K562 (cell line): Measurements from ENCODE around the gene GZF1. TPM values are rescaled to one million over a fixed set of nuclear protein-coding genes. Genes with fewer than 3 reads are reported as not detected.

Experiments
- ATAC-seq: fragments of 200-7000 bp; cut with Tn5 transposase; 3 replicates; pipeline ENCODE4 v1.9.1; 2020; ENCODE audit warnings: moderate library complexity
- BruUV-seq: library from RNA; stranded (reverse); fragments of 400-500 nt; replicated peaks from 2 replicates; lab custom pipeline; 2021; lab: Mats Ljungman, UMichigan
- CTCF ChIA-PET: fragments of 300-600 bp; formaldehyde crosslinking; extraction: SDS; loops from one replicate; lab custom pipeline; 2021; ENCODE audit warnings: low intra/inter-chr PET ratio; lab: Yijun Ruan, JAX
- POLR2A ChIA-PET: fragments of 300-600, 350-650 bp; sonication (Branson Sonifier 250); formaldehyde crosslinking; extraction: SDS; loops from one replicate; lab custom pipeline; 2021; ENCODE audit warnings: antibody characterized with exemption, inconsistent platforms; lab: Yijun Ruan, JAX
- DNase-seq, 4 experiments: peaks; one replicate each; pipeline versions ENCODE4 v3.0.0 to v3.0.0-alpha.2; 2011 to 2018; ENCODE audit warnings: low spot score in 3 of 4, mixed read lengths in 3 of 4; ENCODE audit errors: extremely low read depth in 1 of 4
- FAIRE-seq: peaks from 2 replicates; lab custom pipeline; 2011; peaks lifted over from hg19 to GRCh38; lab: Jason Lieb, UNC
- H2AFZ ChIP-seq: 2 replicates; pipeline ENCODE4 v1.6.0; 2011; ENCODE audit warnings: low read depth, low read length, control low read depth, inconsistent platforms
- H3K27ac ChIP-seq: fragments of 200-600 bp; 3 replicates; pipeline ENCODE4 v1.8.0; 2011; ENCODE audit warnings: low read depth, mild to moderate bottlenecking, control low read depth, inconsistent platforms, low read length, moderate library complexity, mixed read lengths; ENCODE audit errors: extremely low read depth
- H3K27me3 ChIP-seq, 2 experiments: fragments of 300-600 bp in 1 of 2; 2 replicates in 1 of 2; 3 replicates in 1 of 2; pipeline versions ENCODE4 v1.6.0 to v1.8.0; 2011; ENCODE audit warnings: inconsistent platforms in 2 of 2, low read length in 2 of 2, mild to moderate bottlenecking in 1 of 2, mixed read lengths in 1 of 2, moderate library complexity in 1 of 2; ENCODE audit not compliant: control insufficient read depth in 2 of 2, insufficient read depth in 2 of 2
- H3K36me3 ChIP-seq: fragments of 300-600 bp; 3 replicates; pipeline ENCODE4 v1.8.0; 2011; ENCODE audit warnings: mild to moderate bottlenecking, low read length, inconsistent platforms; ENCODE audit not compliant: control insufficient read depth, insufficient read depth
- H3K4me1 ChIP-seq, 2 experiments: fragments of 200-600 bp in 1 of 2; replicated peaks in 1 of 2; 2 replicates in 1 of 2; 3 replicates in 1 of 2; pipeline versions ENCODE4 v1.5.1 to v1.8.0; 2011; ENCODE audit warnings: inconsistent platforms in 2 of 2, low read length in 2 of 2, mild to moderate bottlenecking in 1 of 2, mixed read lengths in 1 of 2, moderate library complexity in 1 of 2; ENCODE audit not compliant: control insufficient read depth in 2 of 2, insufficient read depth in 2 of 2
- H3K4me2 ChIP-seq: 2 replicates; pipeline ENCODE4 v1.6.1; 2011; ENCODE audit warnings: low read length, control low read depth, inconsistent platforms, mixed read lengths; ENCODE audit not compliant: insufficient read depth
- H3K4me3 ChIP-seq: fragments of 200-600 bp; sonication (generic), shearing (Covaris generic); 2 replicates; pipeline ENCODE4 v1.5.1; 2016; ENCODE audit warnings: control low read depth, inconsistent platforms
- H3K79me2 ChIP-seq: fragments of 200-600 bp; 3 replicates; pipeline ENCODE4 v1.8.0; 2011; ENCODE audit warnings: low read length, inconsistent platforms; ENCODE audit not compliant: control insufficient read depth, insufficient read depth
- H3K9ac ChIP-seq, 2 experiments: 2 replicates each; pipeline versions ENCODE4 v1.6.0 to v1.6.1; 2011; ENCODE audit warnings: low read depth in 2 of 2, low read length in 2 of 2, control low read depth in 1 of 2, inconsistent platforms in 1 of 2, mild to moderate bottlenecking in 1 of 2, mixed read lengths in 1 of 2; ENCODE audit not compliant: insufficient read depth in 1 of 2
- H3K9me1 ChIP-seq: one replicate; pipeline ENCODE4 v1.6.0; 2011; ENCODE audit warnings: inconsistent platforms, mild to moderate bottlenecking, low read length, moderate library complexity; ENCODE audit not compliant: control insufficient read depth, insufficient read depth
- H3K9me3 ChIP-seq: replicated peaks from 2 replicates; pipeline ENCODE4 v1.5.1; 2011; ENCODE audit warnings: low read depth, low read length, inconsistent platforms; ENCODE audit not compliant: control insufficient read depth, insufficient read depth
- H4K20me1 ChIP-seq: replicated peaks from 2 replicates; pipeline ENCODE4 v1.6.1; 2011; ENCODE audit warnings: low read length, inconsistent platforms, mixed read lengths; ENCODE audit not compliant: control insufficient read depth, insufficient read depth
- AFF1 ChIP-seq, 2 experiments: fragments of 450-650 bp; IDR thresholded peaks; 2 replicates each; pipeline ENCODE4 v1.6.1; 2018; ENCODE audit warnings: mild to moderate bottlenecking in 2 of 2, low read depth in 1 of 2; ENCODE audit not compliant: partially characterized antibody in 2 of 2
- L3MBTL2 ChIP-seq: fragments of 450-650 bp; IDR thresholded peaks from 2 replicates; pipeline ENCODE4 v1.6.1; 2016; ENCODE audit warnings: mild to moderate bottlenecking, moderate library complexity
- MNT ChIP-seq, 2 experiments: fragments of 450-650 bp; conservative IDR thresholded peaks; 2 replicates each; pipeline ENCODE4 v1.6.1; 2017; ENCODE audit warnings: mild to moderate bottlenecking in 2 of 2, moderate library complexity in 2 of 2
- PHTF2 ChIP-seq: fragments of 250-450 bp; sonication (Bioruptor Pico); IDR thresholded peaks from 2 replicates; pipeline ENCODE4 v1.5.0; 2021; ENCODE audit warnings: mild to moderate bottlenecking
- ZNF592 ChIP-seq: fragments of 450-650 bp; IDR thresholded peaks from 2 replicates; pipeline ENCODE4 v1.6.1; 2017; ENCODE audit warnings: antibody characterized with exemption, mild to moderate bottlenecking
- WGBS: fragments of 100-300 bp; shearing (Covaris generic); methylation state at CpG from one replicate; pipeline ENCODE4 v1.1.6; 2016; ENCODE audit warnings: low coverage, mixed read lengths; ENCODE audit not compliant: insufficient coverage; ENCODE audit errors: missing lambda C conversion rate; 5-methylcytosine and 5-hydroxymethylcytosine counted together
- in situ Hi-C: fragments of 300-500 bp; cut with MboI; formaldehyde crosslinking; loops from 4 replicates; pipeline ENCODE4 v1.15.0; 2018; ENCODE audit warnings: inconsistent platforms, mixed read lengths
- intact Hi-C: fragments of 100-400 bp; cut with micrococcal nuclease; formaldehyde crosslinking; loops from 2 replicates; pipeline ENCODE4 v1.14.2; 2022
- polyA plus RNA-seq, 8 experiments: library from polyadenylated mRNA; depleted of rRNA in 4 of 8; stranded (reverse) in 5 of 8; unstranded in 3 of 8; fragments of >200 nt; fragmentation: Nextera tagmentation in 2 of 8; fragmentation: Illumina TruSeq in 1 of 8; extraction: Ambion mirVana in 2 of 8; extraction: Trizol in 1 of 8; gene quantifications; 2 replicates each; pipeline versions ENCODE4 v1.2.1 to v1.2.3, GENCODE V29; 2011 to 2014; ENCODE audit warnings: inconsistent platforms in 1 of 8, missing spikeins in 1 of 8
- total RNA-seq, 7 experiments: library from RNA; depleted of rRNA in 6 of 7; stranded (reverse); fragments of >200 nt in 6 of 7; fragmentation: Illumina TruSeq in 2 of 7; extraction: Trizol in 2 of 7; gene quantifications; 2 replicates each; pipeline versions ENCODE4 v1.2.1 to v1.2.3, GENCODE V29; 2011 to 2021; ENCODE audit warnings: low replicate concordance in 1 of 7

Gene GZF1
- total and polyA plus RNA-seq, 9 of the 15 experiments (the other 6 are each of a cell fraction or from before 2014, with no cell fraction given) = 1.2 to 15.7 (median 7.4) TPM

- FAIRE-seq (no peak), ATAC-seq (no peak)
- intact Hi-C loops = no loop called here
- peak; percentile 41; the same call in 1 of the 2 replicates for TF ChIP-seq ZNF592
- peak; percentile 63; the same call in 1 of the 2 replicates for TF ChIP-seq L3MBTL2
- TF ChIP-seq MNT (conservative IDR thresholded peaks at IDR 0.05) = 0 out of 4 replicates have a peak, but pooled peaks of 1 of the 2 experiments have one; percentile 44
- no peak for TF ChIP-seq PHTF2 (CRISPR knock-in tag)
- no peak for TF ChIP-seq AFF1 (IDR thresholded peaks at IDR 0.05; ENCODE audit: low read depth in 1 of 2, partially characterized antibody in 2 of 2)
These were observed 54.1 kb downstream of the GZF1 start for GRCh38 chr20:23415959-23416583.

More at GRCh38 chr20:23415959-23416583, 54.1 kb downstream of the GZF1 start:
- no peak overlapping the region for H3K9ac ChIP-seq
- 62% methylated on average over 6 of the region's 6 CpGs for WGBS
- ChIA-PET CTCF (no interaction called here), POLR2A (interaction anchor here (0.6 to 0.7 kb wide), 3 partner anchors 16 to 470 kb away, joined by 3 read pairs; no protein-coding TSS in a partner anchor)
- in situ Hi-C loops = no loop called here
- BruUV-seq = no TSS peak
- H3K4me3 ChIP-seq = no peak overlapping the region
- peaks cover 96% of the 10 kb centered on the region for H3K79me2 ChIP-seq
- H3K4me2 ChIP-seq = no peak overlapping the region
- no peaks in the 10 kb centered on the region for H3K9me3 ChIP-seq
- no peak overlapping the region for H2AFZ ChIP-seq
- no peaks in the 10 kb centered on the region for H4K20me1 ChIP-seq
- H3K27ac ChIP-seq = peak overlapping the region; percentile 32; the same call in 1 of the 3 replicates
- peaks cover 8 to 13% of the 10 kb centered on the region in 2 experiments; a peak in 4 of 5 replicates for H3K4me1 ChIP-seq
- peaks cover 5% of the 10 kb centered on the region; the same call in 2 of the 3 replicates for H3K36me3 ChIP-seq
- DNase-seq = no peak
- no peaks in the 10 kb centered on the region for H3K27me3 ChIP-seq
- no peaks in the 10 kb centered on the region for H3K9me1 ChIP-seq
